GM19239 (cell line): ENCODE results near the gene TMEM176B.

ENCODE experiments used
- DNase-seq: peaks from one replicate; pipeline ENCODE4 v3.0.0; 2011; ENCODE audit warnings: low spot score; ENCODE audit not compliant: insufficient read length
- FAIRE-seq: peaks from 2 replicates; lab custom pipeline; 2011; peaks lifted over from hg19 to GRCh38; lab: Jason Lieb, UNC

Gene TMEM176B

GRCh38 chr7:150799741-150800580 is at the start of gene TMEM176B:
TSS of gene TMEM176B (minus strand) at chr7:150800364. CDS start at chr7:150796569, 3,795 bp downstream.
- DNase-seq (no peak), FAIRE-seq (no peak)

GRCh38 chr7:150849204-150849775 is 49.1 kb upstream of the TMEM176B start:
- DNase-seq (no peak), FAIRE-seq (no peak)

- DNase-seq (no peak), FAIRE-seq (no peak)
Measured at GRCh38 chr7:150848561-150849115, 48.5 kb upstream of the TMEM176B start.

GRCh38 chr7:150848111-150848510 is 47.9 kb upstream of the TMEM176B start:
- DNase-seq = no peak
- no peak for FAIRE-seq

GRCh38 chr7:150847536-150847935 is 47.4 kb upstream of the TMEM176B start:
- FAIRE-seq (no peak), DNase-seq (no peak)

- no peak for FAIRE-seq
- no peak for DNase-seq
Measured at GRCh38 chr7:150846291-150847115, 46.3 kb upstream of the TMEM176B start.

GRCh38 chr7:150845421-150845861 is 45.3 kb upstream of the TMEM176B start:
- no peak for FAIRE-seq
- no peak for DNase-seq

GRCh38 chr7:150842716-150843115 is 42.6 kb upstream of the TMEM176B start:
- FAIRE-seq (no peak), DNase-seq (no peak)

- no peak for FAIRE-seq
Measured at GRCh38 chr7:150842018-150842417, 41.9 kb upstream of the TMEM176B start.

GRCh38 chr7:150838965-150839650 is 38.9 kb upstream of the TMEM176B start:
- FAIRE-seq = no peak
- DNase-seq = no peak

More at GRCh38 chr7:150842018-150842417, 41.9 kb upstream of the TMEM176B start:
- no peak for DNase-seq

- DNase-seq (no peak), FAIRE-seq (no peak)
Measured at GRCh38 chr7:150835702-150836280, 35.6 kb upstream of the TMEM176B start.

GRCh38 chr7:150835019-150835418 is 34.9 kb upstream of the TMEM176B start:
- FAIRE-seq = no peak
- DNase-seq = no peak

- DNase-seq (no peak), FAIRE-seq (no peak)
Measured at GRCh38 chr7:150831851-150832250, 31.7 kb upstream of the TMEM176B start.

- DNase-seq = no peak
- FAIRE-seq = no peak
Measured at GRCh38 chr7:150830937-150831336, 30.8 kb upstream of the TMEM176B start.

GRCh38 chr7:150829426-150829825 is 29.3 kb upstream of the TMEM176B start:
- DNase-seq = no peak
- FAIRE-seq = no peak

- DNase-seq = no peak
Measured at GRCh38 chr7:150828384-150828783, 28.2 kb upstream of the TMEM176B start.

GRCh38 chr7:150826061-150826849 is 26.1 kb upstream of the TMEM176B start:
- FAIRE-seq (no peak), DNase-seq (no peak)

More at GRCh38 chr7:150828384-150828783, 28.2 kb upstream of the TMEM176B start:
- no peak for FAIRE-seq

- no peak for FAIRE-seq
- DNase-seq = no peak
Measured at GRCh38 chr7:150824379-150825177, 24.4 kb upstream of the TMEM176B start.
